ENCODE measurements around the gene OR1J2.
"Not testable (repeated sequence)": the region's sequence is repeated elsewhere in the genome, so short reads cannot be mapped to it uniquely, and the experiment has no call there.

The OR1J2 gene

GRCh38 chr9:122510502-122510901 is at the start of gene OR1J2:
Gene OR1J2 (plus strand): TSS chr9:122510802. CDS start chr9:122510802, 0 bp downstream.
- no peak for DNase-seq (ENCODE audit: low read depth)

GRCh38 chr9:122463828-122464632 is 46.6 kb upstream of the OR1J2 start:
- DNase-seq (ENCODE audit: low read depth): no peak

- DNase-seq (ENCODE audit: low read depth): peak; percentile 50
These were observed 45.7 kb upstream of the OR1J2 start for GRCh38 chr9:122464633-122465567.

- no peak for DNase-seq (ENCODE audit: low read depth)
These were observed 44.1 kb upstream of the OR1J2 start for GRCh38 chr9:122466456-122466855.

GRCh38 chr9:122468735-122469134 is 41.9 kb upstream of the OR1J2 start:
- DNase-seq (ENCODE audit: low read depth): no peak

GRCh38 chr9:122474561-122474960 is 36.0 kb upstream of the OR1J2 start:
- DNase-seq (ENCODE audit: low read depth): no peak

- DNase-seq (ENCODE audit: low read depth): no peak
These were observed 34.9 kb upstream of the OR1J2 start for GRCh38 chr9:122475717-122476116.

- DNase-seq (ENCODE audit: low read depth): no peak
These were observed 33.3 kb upstream of the OR1J2 start for GRCh38 chr9:122477346-122477745.

GRCh38 chr9:122477826-122478225 is 32.8 kb upstream of the OR1J2 start, which contains the start of gene OR1J1:
Gene OR1J1 (minus strand): TSS chr9:122477926. CDS start chr9:122477926, 0 bp downstream.
- DNase-seq (ENCODE audit: low read depth): no peak

- no peak for DNase-seq (ENCODE audit: low read depth)
These were observed 31.5 kb upstream of the OR1J2 start for GRCh38 chr9:122479062-122479461.

GRCh38 chr9:122498883-122499288 is 11.7 kb upstream of the OR1J2 start:
- no peak for DNase-seq (ENCODE audit: low read depth)

GRCh38 chr9:122506964-122507363 is 3.6 kb upstream of the OR1J2 start:
- no peak for DNase-seq (ENCODE audit: low read depth)

- DNase-seq (ENCODE audit: low read depth): no peak
These were observed 7.6 kb downstream of the OR1J2 start for GRCh38 chr9:122518226-122518625.

GRCh38 chr9:122518841-122519240 is 8.2 kb downstream of the OR1J2 start, which contains the start of gene OR1J4:
Gene OR1J4 (plus strand): TSS chr9:122519141. CDS start chr9:122519141, 0 bp downstream.
- no peak for DNase-seq (ENCODE audit: low read depth)

GRCh38 chr9:122519376-122519775 is 8.8 kb downstream of the OR1J2 start:
- DNase-seq (ENCODE audit: low read depth): no peak

- DNase-seq (ENCODE audit: low read depth): no peak
These were observed 16.0 kb downstream of the OR1J2 start for GRCh38 chr9:122526602-122527001.

GRCh38 chr9:122527193-122527592 is 16.6 kb downstream of the OR1J2 start, which contains the start of gene OR1N1:
Gene OR1N1 (minus strand): TSS chr9:122527293. CDS start chr9:122527293, 0 bp downstream.
- no peak for DNase-seq (ENCODE audit: low read depth)

- DNase-seq (ENCODE audit: low read depth): not testable (repeated sequence)
These were observed 20.6 kb downstream of the OR1J2 start for GRCh38 chr9:122531157-122531556.

GRCh38 chr9:122536134-122536533 is 25.5 kb downstream of the OR1J2 start:
- no peak for DNase-seq (ENCODE audit: low read depth)

GRCh38 chr9:122537066-122537465 is 26.5 kb downstream of the OR1J2 start:
- DNase-seq (ENCODE audit: low read depth): not testable (repeated sequence)

- no peak for DNase-seq (ENCODE audit: low read depth)
These were observed 28.2 kb downstream of the OR1J2 start for GRCh38 chr9:122538757-122539156.

- no peak for DNase-seq (ENCODE audit: low read depth)
These were observed 35.6 kb downstream of the OR1J2 start for GRCh38 chr9:122546196-122546595.

- no peak for DNase-seq (ENCODE audit: low read depth)
These were observed 40.8 kb downstream of the OR1J2 start for GRCh38 chr9:122551371-122551770.

All from activated T-cell treated with anti-CD3 and anti-CD28 coated beads for 1 hour (primary cell).